Measurements from ENCODE around the gene CYP26C1. TPM values are rescaled to one million over a fixed set of nuclear protein-coding genes. Genes with fewer than 3 reads are reported as not detected.

CYP26C1 gene
- total and polyA plus RNA-seq, 2 of the 13 experiments (the other 11 are each of a cell fraction or from before 2014, with no cell fraction given), result 0.02 TPM; not detected in 1

DNA sequence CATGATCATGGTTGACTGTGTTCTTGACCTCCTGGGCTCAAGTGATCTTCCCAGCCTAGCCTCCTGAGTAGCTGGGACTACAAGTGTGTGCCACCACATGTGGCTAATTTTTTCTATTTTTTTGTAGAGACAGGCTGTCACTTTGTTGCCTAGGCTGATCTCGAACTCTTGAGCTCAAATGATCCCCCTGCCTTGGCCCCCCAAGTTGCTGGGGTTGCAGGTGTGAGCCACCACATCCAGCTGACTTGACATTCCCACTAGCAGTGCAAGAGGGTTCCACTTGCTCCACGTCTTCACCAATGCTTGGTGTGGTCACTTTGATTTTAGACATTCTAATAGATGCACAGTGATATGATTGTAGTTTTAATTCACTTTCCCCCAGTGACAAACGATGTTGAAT lies 38.2 kb downstream of the CYP26C1 start (continued):
- TF ChIP-seq ZBTB7A (CRISPR knock-in tag; IDR thresholded peaks at IDR 0.05), result no peak
- TF ChIP-seq NR3C1 (CRISPR knock-in tag; IDR thresholded peaks at IDR 0.05), result no peak

DNA sequence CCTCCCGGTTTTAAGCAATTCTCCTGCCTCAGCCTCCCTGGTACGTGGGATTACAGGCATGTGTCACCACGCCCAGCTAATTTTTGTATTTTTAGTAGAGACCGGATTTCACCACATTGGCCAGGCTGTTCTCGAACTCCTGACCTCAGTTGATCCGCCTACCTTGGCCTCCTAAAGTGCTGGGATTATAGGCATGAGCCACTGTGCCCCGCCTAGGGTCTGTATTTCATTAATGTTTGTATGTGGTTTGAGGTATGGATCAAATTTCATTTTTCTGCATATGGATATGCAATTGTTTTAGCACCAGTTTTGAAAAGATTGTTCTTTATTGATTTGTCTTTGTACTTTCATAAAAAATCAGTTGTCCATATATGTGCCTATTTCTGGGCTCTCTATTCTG lies 39.1 kb downstream of the CYP26C1 start:
- Histone ChIP-seq H3K4me3 (replicated peaks in 1 of 3; ENCODE audit: insufficient read depth in 1 of 3, low read depth in 2 of 3, low read length in 3 of 3) (no peak overlapping the region), H3K4me1 (ENCODE audit: insufficient read depth, low read length) (no peaks in the 10 kb centered on the region), H3K9ac (ENCODE audit: insufficient read depth, low read depth, low read length) (no peak overlapping the region), H3K79me2 (ENCODE audit: insufficient read depth, low read length) (no peaks in the 10 kb centered on the region), H3K27ac (ENCODE audit: extremely low read length, insufficient read depth, low read length) (no peak overlapping the region), H4K20me1 (ENCODE audit: insufficient read depth, low read length) (no peaks in the 10 kb centered on the region), H3K27me3 (ENCODE audit: control insufficient read depth in 1 of 2, insufficient read depth in 2 of 2, low read length in 2 of 2) (no peaks in the 10 kb centered on the region; a peak in 1 of 5 replicates), H2AFZ (ENCODE audit: low read length) (no peak overlapping the region), H3K36me3 (replicated peaks in 1 of 2; ENCODE audit: control insufficient read depth in 1 of 2, insufficient read depth in 2 of 2, low read length in 2 of 2) (no peaks in the 10 kb centered on the region), H3K9me3 (ENCODE audit: low read length) (no peaks in the 10 kb centered on the region), H3K4me2 (ENCODE audit: low read depth, low read length) (no peak overlapping the region)
- intact Hi-C loops (cut with micrococcal nuclease; ENCODE audit: unreplicated experiment), result no loop called here
- ATAC-seq (no peak), FAIRE-seq (no peak), DNase-seq (ENCODE audit: low spot score) (no peak)
- BruUV-seq (replicated peaks), result no TSS peak
- WGBS (ENCODE audit: low lambda C conversion rate), result 14% methylated on average over 7 of the region's 7 CpGs
- in situ Hi-C loops (cut with HindIII; ENCODE audit: extremely low pct_ligation_motif_present, low pct_unique_long_range_greater_than_20kb), result no loop called here
- ChIA-PET CTCF (ENCODE audit: low intra/inter-chr PET ratio, low total read pairs) (no interaction called here), POLR2A (no interaction called here)
- TF ChIP-seq ATRX (CRISPR knock-in tag; IDR thresholded peaks at IDR 0.05; ENCODE audit: borderline replicate concordance) (no peak), ZC3H4 (CRISPR knock-in tag; IDR thresholded peaks at IDR 0.05; ENCODE audit: borderline replicate concordance) (no peak), XBP1 (CRISPR knock-in tag; IDR thresholded peaks at IDR 0.05) (no peak), TGIF2 (CRISPR knock-in tag; IDR thresholded peaks at IDR 0.05) (no peak), ZC3H13 (CRISPR knock-in tag; IDR thresholded peaks at IDR 0.05) (no peak), ZFP36L2 (CRISPR knock-in tag; IDR thresholded peaks at IDR 0.05) (no peak), RARA (CRISPR knock-in tag; IDR thresholded peaks at IDR 0.05) (no peak), HDAC2 (CRISPR knock-in tag; IDR thresholded peaks at IDR 0.05) (no peak), TCF7 (IDR thresholded peaks at IDR 0.05; ENCODE audit: low read depth) (no peak), HNRNPLL (IDR thresholded peaks at IDR 0.05; ENCODE audit: low read depth, low read length, poor library complexity, severe bottlenecking) (no peak), MAZ (IDR thresholded peaks at IDR 0.05; ENCODE audit: borderline replicate concordance, low read depth, low read length) (no peak), MAZ (CRISPR knock-in tag; IDR thresholded peaks at IDR 0.05; ENCODE audit: low read depth) (no peak)
- TF ChIP-seq, protein P1, sequence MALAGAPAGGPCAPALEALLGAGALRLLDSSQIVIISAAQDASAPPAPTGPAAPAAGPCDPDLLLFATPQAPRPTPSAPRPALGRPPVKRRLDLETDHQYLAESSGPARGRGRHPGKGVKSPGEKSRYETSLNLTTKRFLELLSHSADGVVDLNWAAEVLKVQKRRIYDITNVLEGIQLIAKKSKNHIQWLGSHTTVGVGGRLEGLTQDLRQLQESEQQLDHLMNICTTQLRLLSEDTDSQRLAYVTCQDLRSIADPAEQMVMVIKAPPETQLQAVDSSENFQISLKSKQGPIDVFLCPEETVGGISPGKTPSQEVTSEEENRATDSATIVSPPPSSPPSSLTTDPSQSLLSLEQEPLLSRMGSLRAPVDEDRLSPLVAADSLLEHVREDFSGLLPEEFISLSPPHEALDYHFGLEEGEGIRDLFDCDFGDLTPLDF (CRISPR knock-in tag; IDR thresholded peaks at IDR 0.05), result no peak
- TF ChIP-seq, protein P2, sequence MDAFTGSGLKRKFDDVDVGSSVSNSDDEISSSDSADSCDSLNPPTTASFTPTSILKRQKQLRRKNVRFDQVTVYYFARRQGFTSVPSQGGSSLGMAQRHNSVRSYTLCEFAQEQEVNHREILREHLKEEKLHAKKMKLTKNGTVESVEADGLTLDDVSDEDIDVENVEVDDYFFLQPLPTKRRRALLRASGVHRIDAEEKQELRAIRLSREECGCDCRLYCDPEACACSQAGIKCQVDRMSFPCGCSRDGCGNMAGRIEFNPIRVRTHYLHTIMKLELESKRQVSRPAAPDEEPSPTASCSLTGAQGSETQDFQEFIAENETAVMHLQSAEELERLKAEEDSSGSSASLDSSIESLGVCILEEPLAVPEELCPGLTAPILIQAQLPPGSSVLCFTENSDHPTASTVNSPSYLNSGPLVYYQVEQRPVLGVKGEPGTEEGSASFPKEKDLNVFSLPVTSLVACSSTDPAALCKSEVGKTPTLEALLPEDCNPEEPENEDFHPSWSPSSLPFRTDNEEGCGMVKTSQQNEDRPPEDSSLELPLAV (CRISPR knock-in tag; conservative IDR thresholded peaks at IDR 0.05; ENCODE audit: low read depth), result no peak
- TF ChIP-seq, protein P3, sequence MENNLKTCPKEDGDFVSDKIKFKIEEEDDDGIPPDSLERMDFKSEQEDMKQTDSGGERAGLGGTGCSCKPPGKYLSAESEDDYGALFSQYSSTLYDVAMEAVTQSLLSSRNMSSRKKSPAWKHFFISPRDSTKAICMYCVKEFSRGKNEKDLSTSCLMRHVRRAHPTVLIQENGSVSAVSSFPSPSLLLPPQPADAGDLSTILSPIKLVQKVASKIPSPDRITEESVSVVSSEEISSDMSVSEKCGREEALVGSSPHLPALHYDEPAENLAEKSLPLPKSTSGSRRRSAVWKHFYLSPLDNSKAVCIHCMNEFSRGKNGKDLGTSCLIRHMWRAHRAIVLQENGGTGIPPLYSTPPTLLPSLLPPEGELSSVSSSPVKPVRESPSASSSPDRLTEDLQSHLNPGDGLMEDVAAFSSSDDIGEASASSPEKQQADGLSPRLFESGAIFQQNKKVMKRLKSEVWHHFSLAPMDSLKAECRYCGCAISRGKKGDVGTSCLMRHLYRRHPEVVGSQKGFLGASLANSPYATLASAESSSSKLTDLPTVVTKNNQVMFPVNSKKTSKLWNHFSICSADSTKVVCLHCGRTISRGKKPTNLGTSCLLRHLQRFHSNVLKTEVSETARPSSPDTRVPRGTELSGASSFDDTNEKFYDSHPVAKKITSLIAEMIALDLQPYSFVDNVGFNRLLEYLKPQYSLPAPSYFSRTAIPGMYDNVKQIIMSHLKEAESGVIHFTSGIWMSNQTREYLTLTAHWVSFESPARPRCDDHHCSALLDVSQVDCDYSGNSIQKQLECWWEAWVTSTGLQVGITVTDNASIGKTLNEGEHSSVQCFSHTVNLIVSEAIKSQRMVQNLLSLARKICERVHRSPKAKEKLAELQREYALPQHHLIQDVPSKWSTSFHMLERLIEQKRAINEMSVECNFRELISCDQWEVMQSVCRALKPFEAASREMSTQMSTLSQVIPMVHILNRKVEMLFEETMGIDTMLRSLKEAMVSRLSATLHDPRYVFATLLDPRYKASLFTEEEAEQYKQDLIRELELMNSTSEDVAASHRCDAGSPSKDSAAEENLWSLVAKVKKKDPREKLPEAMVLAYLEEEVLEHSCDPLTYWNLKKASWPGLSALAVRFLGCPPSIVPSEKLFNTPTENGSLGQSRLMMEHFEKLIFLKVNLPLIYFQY (CRISPR knock-in tag; IDR thresholded peaks at IDR 0.05; ENCODE audit: borderline replicate concordance), result no peak
